ENCODE data around the gene IER3IP1.

IER3IP1 gene

GRCh38 chr18:47121146-47121545 is 55.0 kb downstream of the IER3IP1 start:
- Histone ChIP-seq H3K9me3 (no peaks in the 10 kb centered on the region), H3K36me3 (no peaks in the 10 kb centered on the region), H3K4me1 (no peaks in the 10 kb centered on the region), H3K27me3 (no peaks in the 10 kb centered on the region), H3K4me3 (ENCODE audit: low read depth, low read length) (no peak overlapping the region)
- TF ChIP-seq CTCF (IDR thresholded peaks at IDR 0.05; ENCODE audit: low read depth, low read length), result no peak
- no peak for DNase-seq

- Histone ChIP-seq H3K27me3 (no peaks in the 10 kb centered on the region), H3K9me3 (no peaks in the 10 kb centered on the region), H3K36me3 (no peaks in the 10 kb centered on the region), H3K4me3 (ENCODE audit: low read depth, low read length) (no peak overlapping the region), H3K4me1 (no peaks in the 10 kb centered on the region)
- no peak for TF ChIP-seq CTCF (IDR thresholded peaks at IDR 0.05; ENCODE audit: low read depth, low read length)
- DNase-seq, result no peak
Measured at GRCh38 chr18:47120428-47120827, 55.7 kb downstream of the IER3IP1 start.

GRCh38 chr18:47118981-47119380 is 57.2 kb downstream of the IER3IP1 start:
- H3K27me3 ChIP-seq, result no peaks in the 10 kb centered on the region
- no peaks in the 10 kb centered on the region; the same call in 1 of the 2 replicates for H3K36me3 ChIP-seq
- no peaks in the 10 kb centered on the region for H3K4me1 ChIP-seq
- H3K4me3 ChIP-seq (ENCODE audit: low read depth, low read length), result no peak overlapping the region
- H3K9me3 ChIP-seq, result no peaks in the 10 kb centered on the region
- no peak for DNase-seq
- TF ChIP-seq CTCF (IDR thresholded peaks at IDR 0.05; ENCODE audit: low read depth, low read length), result no peak

GRCh38 chr18:47115205-47115604 is 61.0 kb downstream of the IER3IP1 start:
- Histone ChIP-seq H3K27me3 (no peaks in the 10 kb centered on the region), H3K9me3 (no peaks in the 10 kb centered on the region), H3K4me1 (no peaks in the 10 kb centered on the region), H3K4me3 (ENCODE audit: low read depth, low read length) (no peak overlapping the region), H3K36me3 (no peaks in the 10 kb centered on the region; the same call in 1 of the 2 replicates)
- TF ChIP-seq CTCF (IDR thresholded peaks at IDR 0.05; ENCODE audit: low read depth, low read length), result no peak
- DNase-seq, result no peak

- TF ChIP-seq CTCF (IDR thresholded peaks at IDR 0.05; ENCODE audit: low read depth, low read length), result no peak
- Histone ChIP-seq H3K4me1 (no peaks in the 10 kb centered on the region), H3K9me3 (no peaks in the 10 kb centered on the region), H3K36me3 (no peaks in the 10 kb centered on the region; the same call in 1 of the 2 replicates), H3K27me3 (no peaks in the 10 kb centered on the region), H3K4me3 (ENCODE audit: low read depth, low read length) (no peak overlapping the region)
- no peak for DNase-seq
Measured at GRCh38 chr18:47113796-47114540, 62.2 kb downstream of the IER3IP1 start.

GRCh38 chr18:47110492-47111274 is 65.5 kb downstream of the IER3IP1 start:
- H3K27me3 ChIP-seq, result no peaks in the 10 kb centered on the region
- H3K9me3 ChIP-seq, result no peaks in the 10 kb centered on the region
- TF ChIP-seq CTCF (IDR thresholded peaks at IDR 0.05; ENCODE audit: low read depth, low read length), result no peak
- DNase-seq, result no peak
- no peaks in the 10 kb centered on the region; the same call in 1 of the 2 replicates for H3K36me3 ChIP-seq
- no peak overlapping the region for H3K4me3 ChIP-seq (ENCODE audit: low read depth, low read length)
- H3K4me1 ChIP-seq, result no peaks in the 10 kb centered on the region
